Hepatocyte (in vitro differentiated cells): ENCODE measurements around the gene CPVL.

Experiments
- EZH2 ChIP-seq: fragments of 200-600 bp; sonication (generic); IDR thresholded peaks from 2 replicates; pipeline ENCODE4 v1.6.1; 2016; ENCODE audit warnings: antibody characterized with exemption, mild to moderate bottlenecking, borderline replicate concordance
- EZH2phosphoT487 ChIP-seq: fragments of 200-600 bp; sonication (generic); IDR thresholded peaks from one replicate; pipeline ENCODE4 v1.6.1; 2018; ENCODE audit warnings: antibody characterized with exemption, mild to moderate bottlenecking, low read depth, moderate library complexity; ENCODE audit not compliant: unreplicated experiment, severe bottlenecking
- TF ChIP-seq, protein P1 (sequence below): fragments of 200-600 bp; sonication (generic); IDR thresholded peaks from 2 replicates; pipeline ENCODE4 v1.5.1; 2016; ENCODE audit warnings: antibody characterized with exemption, mild to moderate bottlenecking; ENCODE audit not compliant: poor library complexity

DNA sequence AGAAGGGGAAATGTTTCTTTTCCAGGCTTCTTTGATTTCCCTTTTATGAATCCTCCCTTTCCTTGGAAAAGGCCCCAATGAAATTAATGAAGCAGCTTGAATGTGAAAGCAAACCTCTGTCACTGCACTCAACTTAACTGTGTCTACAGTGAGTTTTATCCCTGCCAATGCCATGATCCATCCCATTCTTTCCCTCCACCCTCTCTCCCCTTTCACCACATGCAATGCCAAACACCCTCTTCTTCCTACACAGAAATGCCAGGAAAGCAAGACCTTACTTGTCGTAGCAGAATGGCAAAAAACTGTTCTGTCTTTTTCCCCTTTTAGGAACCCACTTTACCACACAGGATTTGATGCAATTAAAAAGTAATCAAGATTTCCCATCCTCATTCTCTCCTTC, 140.9 kb downstream of the CPVL start:
- TF ChIP-seq, protein P1, sequence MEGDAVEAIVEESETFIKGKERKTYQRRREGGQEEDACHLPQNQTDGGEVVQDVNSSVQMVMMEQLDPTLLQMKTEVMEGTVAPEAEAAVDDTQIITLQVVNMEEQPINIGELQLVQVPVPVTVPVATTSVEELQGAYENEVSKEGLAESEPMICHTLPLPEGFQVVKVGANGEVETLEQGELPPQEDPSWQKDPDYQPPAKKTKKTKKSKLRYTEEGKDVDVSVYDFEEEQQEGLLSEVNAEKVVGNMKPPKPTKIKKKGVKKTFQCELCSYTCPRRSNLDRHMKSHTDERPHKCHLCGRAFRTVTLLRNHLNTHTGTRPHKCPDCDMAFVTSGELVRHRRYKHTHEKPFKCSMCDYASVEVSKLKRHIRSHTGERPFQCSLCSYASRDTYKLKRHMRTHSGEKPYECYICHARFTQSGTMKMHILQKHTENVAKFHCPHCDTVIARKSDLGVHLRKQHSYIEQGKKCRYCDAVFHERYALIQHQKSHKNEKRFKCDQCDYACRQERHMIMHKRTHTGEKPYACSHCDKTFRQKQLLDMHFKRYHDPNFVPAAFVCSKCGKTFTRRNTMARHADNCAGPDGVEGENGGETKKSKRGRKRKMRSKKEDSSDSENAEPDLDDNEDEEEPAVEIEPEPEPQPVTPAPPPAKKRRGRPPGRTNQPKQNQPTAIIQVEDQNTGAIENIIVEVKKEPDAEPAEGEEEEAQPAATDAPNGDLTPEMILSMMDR = no peak
- TF ChIP-seq EZH2phosphoT487 (no peak), EZH2 (no peak)
